Activated CD4-positive, alpha-beta T cell treated with anti-CD3 and anti-CD28 coated beads, Interleukin-2, Interleukin-4, amounts not matched to agents 100 ng/mL and 50 ng/mL, durations not matched to agents 16 hours and 8 hours (primary cell): Measurements from ENCODE around the gene GM2A.
A peak's percentile ranks its signal among the peaks of the same experiment; 100 is the strongest.
"Not testable (repeated sequence)": the region's sequence is repeated elsewhere in the genome, so short reads cannot be mapped to it uniquely, and the experiment has no call there.

Experiments
- DNase-seq: peaks from one replicate; pipeline ENCODE4 v3.0.0-alpha.2; 2020; ENCODE audit warnings: low spot score

The GM2A gene

DNA sequence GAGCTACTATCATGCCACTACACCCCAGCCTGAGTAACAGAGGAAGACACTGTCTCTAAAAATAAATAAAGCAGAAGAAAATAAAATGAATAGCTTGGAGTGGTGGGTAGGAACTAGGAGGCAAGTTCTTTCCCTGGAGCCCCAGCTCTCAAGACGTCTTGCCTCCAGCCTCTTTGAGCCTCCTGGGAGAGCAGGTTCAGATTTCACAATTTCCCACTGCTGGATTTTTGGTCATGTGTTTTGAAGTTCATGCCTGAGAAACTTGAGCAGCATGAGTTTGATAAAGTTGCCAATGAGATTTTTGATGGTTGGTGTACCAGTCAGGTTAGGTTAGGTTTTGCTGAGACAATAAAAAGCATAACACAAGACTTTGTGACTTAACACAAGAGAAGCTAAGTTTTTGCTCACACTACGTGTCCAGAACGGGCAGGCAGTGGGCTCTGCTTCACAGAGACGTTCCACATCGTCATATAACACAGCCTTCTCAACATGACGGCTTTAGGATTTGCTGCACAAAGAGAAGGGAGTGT lies 25.0 kb upstream of the GM2A start:
- no peak for DNase-seq

DNA sequence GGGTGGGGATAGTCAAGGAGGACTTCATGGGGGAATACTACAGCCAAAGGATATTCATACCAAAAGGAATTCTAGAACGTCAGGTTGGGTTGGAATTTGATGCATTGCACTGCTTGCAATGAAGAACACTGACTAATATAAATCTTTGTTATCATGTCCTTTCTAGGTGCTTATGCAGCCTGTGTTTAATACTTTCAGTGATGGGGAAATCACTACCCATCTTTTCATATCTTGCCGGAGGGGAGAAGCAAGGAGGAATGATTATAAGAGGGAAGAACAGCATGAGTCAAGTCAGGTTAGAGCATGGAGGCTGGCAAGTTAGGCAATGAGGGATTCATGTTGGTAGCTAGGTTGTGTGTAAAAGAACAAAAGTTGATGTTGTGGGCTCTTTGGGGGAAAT lies 24.0 kb upstream of the GM2A start:
- DNase-seq = no peak

DNA sequence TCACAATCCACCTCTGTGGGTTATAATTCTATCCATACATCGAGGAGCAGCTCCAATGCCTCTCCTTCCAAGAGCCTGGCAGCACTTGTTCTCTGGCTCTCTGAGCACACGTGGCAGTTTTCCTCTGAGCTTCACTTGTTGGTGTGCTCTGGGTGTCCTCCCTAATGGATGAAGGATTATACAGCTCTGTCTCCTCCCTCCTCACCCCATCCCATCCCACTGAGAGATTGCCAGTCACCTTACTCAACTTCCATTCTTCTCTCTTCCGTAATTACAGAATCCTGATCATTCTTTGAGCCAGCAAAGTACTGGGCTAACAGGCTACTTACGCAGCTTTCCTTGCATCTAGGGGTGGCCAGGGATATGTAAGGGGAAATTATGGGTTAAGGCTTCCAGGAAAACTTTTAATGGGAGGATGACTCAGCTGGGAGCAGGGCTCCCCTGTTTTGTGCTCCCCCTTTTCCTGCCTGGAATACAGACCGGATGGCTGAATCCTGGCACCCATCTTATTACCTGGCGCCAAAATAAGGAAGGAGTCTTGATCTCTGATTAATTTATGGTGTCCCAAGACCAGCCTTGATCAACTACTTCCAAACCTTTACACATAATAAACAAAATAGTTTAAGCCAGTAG lies 22.8 kb upstream of the GM2A start:
- DNase-seq = no peak

DNA sequence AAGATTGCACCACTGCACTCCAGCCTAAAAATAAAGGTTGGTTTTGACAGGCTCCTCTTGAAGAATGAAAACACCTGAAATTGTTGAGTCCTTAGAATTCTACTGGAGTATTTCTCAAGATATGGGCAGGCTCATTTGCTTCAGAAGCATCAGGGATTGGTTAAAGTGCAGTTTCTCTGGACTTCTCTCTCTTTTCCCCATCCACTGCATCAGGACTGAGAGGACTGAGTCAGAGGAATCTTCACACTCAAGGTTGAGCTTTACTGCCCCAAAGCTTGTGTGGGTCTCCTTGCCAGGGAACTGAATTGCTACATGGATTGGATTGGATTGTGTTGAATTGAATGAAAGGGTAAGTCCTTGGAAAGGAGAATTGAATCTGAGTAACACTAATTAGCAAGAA lies 21.6 kb upstream of the GM2A start:
- no peak for DNase-seq

DNA sequence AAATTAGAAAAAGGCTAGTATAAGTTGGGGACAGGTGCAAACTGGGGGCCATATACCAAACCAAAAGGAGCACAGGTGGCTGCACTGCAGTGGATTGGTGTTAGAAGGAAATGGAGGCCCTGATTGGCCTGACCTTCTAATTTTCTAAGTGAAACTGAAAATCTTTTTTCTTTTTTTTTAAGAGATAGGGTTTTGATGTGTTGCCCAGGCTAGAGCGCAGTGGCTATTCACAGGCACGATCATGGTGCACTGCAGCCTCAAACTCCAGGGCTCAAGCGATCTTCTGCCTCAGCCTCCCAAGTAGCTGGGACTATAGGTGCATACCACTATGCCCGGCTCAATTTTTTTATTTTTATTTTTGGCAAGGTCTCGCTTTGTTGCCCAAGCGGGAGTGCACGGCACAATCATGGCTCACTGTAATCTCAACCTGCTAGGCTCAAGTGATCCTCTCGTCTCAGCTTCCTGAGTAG lies 19.3 kb upstream of the GM2A start:
- DNase-seq = no peak

DNA sequence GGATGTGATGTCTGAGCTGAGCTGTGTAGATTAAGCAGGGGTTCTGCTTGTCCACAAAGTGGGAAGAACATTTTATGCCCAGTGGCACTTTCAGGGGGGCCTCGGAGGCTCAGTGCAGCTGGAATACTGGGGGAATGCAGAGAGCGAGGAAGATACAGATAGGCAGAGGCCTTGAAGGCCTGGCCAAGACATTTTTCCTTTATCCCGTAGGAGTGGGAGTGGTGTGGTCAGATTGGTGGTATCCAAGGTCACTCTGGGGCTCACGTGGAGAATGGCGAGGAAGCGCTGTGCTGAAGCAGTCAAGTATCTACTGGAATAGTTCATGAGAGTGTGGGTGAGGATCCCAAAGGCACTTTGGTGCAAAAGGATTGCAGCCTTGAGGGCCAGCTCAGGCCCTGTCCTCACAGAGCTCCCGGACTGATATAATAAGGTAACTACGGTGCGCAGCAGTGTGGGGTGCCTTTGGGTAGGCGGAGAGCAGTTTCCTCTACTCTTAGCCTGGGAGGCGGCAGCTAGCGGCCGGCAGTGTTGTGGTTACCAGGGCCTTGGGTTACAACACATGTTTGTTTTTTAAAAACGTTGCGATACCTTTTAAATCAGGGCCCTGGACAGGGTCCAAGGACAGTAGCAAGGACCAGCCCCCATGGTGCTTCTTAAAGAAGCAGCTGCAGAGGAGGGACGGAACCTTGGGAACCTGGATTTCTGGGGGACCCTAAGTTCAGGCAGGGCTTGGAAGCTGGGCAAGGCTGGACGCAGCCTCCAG lies 18.3 kb upstream of the GM2A start:
- DNase-seq = no peak

DNA sequence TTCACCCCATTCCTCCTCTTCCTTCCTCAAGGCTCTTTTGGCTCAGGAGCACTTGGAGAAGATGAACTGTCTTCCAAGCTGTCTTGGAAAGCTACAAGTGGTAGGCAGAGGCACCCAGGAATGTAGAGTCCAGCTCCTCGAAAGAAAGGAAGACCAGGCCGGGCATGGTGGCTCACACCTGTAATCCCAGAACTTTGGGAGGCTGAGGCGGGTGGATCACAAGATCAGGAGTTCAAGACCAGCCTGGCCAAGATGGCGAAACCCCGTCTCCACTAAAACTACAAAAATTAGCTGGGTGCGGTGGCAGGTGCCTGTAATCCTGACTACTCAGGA lies 17.8 kb upstream of the GM2A start:
- not testable (repeated sequence) for DNase-seq

DNA sequence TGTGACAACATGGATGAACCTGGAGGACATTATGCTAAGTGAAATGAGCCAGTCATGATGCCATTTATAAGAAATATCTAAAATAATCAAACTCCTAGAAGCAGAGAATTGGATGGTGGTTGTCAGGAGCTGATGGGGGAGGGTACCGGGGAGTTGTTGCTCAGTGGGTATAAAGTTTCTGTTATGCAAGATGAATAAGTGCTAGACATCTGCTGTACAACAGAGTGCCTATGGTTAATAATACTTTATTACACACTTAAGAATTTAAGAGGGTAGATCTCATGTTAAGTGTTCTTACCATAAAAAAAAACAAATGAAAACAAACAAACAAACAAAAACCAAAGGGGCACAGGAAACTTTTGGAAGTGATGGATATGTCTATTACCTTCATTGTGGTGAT lies 16.1 kb upstream of the GM2A start:
- DNase-seq = no peak

DNA sequence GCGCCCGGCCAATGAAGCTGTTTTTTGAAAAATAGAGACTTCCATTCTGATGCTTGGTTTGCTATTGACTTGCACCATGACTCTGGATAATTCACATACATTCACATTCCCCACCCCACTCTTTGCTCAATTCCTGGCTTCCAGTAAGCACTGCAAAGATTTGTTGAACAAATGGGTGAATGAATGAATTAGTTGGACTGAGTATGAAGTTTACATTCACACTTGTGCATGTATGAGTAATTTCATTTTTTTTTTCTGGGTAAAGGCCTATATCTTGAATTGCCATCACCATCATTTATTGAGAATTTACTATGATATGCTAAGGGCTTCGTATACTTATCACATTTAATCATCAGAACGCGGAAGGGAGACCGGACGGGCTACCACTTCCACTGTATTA lies 15.3 kb upstream of the GM2A start:
- no peak for DNase-seq

DNA sequence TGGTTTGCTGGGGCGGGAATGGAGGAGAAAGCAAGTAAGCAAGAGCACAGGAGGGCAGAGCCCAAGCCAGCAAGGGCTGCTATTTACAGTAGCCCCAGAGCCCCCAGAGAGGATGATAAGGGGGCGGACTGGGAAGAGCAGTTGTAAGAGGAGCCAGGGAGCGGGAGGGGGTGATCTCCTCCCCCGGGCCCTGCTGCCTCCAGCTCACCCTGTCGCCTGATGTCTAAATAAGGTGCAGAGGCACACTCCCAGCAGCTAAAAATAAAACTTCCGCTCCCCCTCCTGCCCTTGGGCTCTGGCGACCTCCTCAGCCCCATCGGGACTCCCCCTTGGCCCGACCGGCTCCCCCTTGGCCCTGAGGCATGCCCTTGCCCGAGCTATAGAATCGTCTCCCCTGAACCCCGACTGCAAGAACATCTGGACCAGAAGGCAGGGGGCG lies 14.7 kb upstream of the GM2A start:
- no peak for DNase-seq

DNA sequence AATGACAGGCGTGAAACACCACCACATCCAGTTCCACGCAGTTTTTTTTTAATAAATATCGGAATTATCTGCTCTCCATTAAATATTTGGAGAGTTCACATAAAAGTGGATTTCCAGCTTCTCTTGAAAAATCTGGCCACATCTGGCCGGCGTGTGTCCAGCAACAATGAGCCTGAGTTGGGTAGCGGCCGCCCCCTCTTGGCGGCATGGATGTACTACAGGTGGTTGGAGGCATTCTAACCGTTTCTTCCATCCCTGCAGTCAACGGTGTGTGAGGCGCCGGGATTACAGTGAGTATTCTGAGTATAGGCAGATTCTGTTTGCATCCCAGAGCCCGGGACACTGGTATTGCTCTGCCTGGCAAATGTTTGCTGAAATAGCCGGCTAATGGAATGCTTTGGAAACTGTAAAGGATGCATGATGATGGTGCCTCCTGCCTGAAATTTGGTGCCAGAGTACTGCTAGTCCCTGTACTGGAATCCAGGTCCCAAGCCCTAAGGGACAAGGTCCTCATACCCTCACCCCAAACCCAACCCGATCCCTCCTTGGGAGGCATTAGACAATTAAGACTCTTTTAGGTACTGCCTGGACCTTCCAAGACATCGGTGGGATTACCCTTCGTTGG lies 13.6 kb upstream of the GM2A start:
- DNase-seq = peak; percentile 68

DNA sequence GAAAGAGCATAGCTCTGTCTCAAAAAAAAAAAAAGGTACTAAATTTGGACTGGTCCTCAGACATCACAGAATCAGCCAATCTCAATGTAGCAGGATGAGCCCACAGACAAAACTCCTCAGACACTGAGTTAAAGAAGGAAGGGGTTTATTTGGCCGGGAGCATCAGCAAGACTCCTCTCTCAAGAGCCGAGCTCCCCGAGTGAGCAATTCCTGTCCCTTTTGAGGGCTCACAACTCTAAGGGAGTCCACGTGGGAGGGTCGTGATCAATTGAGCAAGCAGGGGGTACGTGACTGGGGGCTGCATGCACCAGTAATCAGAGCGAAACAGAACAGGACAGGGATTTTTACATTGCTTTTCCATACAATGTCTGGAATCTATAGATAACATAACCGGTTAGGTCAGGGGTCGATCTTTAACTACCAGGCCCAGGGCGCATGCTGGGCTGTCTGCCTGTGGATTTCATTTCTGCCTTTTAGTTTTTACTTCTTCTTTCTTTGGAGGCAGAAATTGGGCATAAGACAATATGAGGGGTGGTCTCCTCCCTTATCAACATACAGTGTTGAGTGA lies 12.6 kb upstream of the GM2A start:
- not testable (repeated sequence) for DNase-seq

DNA sequence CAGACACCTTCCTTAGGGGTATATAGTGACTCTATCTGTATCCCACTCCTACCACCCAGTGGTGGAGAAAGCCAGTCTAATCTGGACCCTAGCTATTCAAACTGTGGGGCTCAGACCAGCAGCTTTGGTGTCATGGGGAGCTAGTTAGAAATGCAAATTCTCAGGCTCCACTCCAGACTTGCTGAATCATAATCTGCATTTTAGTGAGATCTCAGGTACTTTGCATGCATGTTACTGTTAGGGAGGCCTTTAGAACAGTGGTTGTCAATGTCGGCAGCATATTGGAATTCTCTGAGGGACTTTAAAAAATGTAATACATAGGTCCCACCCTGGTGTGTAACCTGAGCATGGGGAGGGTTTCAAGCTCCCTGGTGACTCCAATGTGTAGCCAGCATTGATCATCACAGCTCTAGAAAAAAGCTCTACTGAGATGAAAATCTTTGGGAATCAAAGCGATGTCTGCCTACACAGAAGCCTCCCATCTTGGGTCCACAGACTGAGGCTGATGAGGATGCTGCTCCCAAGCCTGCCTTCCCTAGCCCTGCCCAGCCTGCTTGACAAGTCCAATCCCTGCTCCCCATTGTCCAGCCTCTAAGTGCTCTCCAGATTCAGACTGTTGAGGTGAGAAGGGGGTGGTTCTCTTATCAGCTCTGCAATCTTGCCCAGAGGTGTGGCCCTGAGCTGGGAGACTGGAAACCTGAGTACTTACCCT lies 11.9 kb upstream of the GM2A start:
- DNase-seq = no peak

DNA sequence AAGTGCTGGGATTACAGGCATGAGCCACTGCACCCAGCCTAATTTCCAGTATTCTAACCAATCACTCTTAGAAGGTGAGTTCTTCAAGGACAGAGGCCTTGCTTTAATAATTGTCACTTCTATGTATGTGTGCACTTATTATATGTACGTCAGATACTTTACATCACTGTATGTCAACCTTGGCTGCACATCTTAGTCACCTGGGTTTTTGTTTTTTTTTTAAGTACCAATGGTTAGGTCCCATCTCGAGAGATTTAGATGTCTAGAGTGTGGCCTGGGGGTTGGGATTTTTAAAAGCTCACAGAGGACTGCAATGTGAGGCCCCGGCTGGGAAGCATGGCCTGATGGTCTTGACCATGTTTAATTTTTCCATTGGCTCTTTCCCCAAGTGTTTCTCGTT lies 9.9 kb upstream of the GM2A start:
- DNase-seq = no peak

DNA sequence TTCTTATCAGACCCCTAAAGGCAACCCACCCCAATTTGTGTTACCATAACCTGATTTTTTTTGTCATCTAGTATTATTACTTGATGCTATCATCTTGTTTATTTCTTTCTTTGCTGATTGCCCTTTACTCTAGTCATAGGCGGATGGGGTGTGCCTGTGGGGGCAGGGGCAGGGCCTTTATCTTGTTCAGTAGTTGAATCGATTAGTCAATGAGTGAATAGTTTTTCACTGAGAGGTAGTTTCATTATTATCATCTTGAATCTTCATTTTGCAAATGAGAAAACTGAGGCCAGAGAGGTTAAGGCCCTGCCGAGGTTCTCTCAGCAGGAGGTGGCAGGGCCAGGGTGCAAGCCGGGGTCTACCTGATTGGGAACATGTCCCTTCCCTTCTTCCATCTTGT lies 9.4 kb upstream of the GM2A start:
- peak; percentile 69 for DNase-seq

DNA sequence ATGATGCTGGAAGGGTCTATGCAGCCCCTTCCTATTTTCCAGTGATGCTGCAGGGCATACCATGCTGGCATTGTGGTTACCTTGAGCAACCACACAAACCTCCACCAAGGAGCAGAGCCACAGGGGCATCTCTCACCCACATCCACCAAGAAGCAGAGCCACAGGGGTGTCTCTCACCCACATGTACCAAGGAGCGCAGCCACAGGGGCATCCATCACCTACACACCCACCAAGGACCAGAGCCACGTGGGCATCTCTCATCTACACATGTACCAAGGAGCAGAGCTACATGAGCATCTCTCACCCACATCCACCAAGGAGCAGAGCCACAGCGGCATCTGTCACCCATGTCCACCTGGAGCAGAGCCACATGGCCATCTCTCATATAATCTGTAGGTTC lies 8.8 kb upstream of the GM2A start:
- peak; percentile 33 for DNase-seq

DNA sequence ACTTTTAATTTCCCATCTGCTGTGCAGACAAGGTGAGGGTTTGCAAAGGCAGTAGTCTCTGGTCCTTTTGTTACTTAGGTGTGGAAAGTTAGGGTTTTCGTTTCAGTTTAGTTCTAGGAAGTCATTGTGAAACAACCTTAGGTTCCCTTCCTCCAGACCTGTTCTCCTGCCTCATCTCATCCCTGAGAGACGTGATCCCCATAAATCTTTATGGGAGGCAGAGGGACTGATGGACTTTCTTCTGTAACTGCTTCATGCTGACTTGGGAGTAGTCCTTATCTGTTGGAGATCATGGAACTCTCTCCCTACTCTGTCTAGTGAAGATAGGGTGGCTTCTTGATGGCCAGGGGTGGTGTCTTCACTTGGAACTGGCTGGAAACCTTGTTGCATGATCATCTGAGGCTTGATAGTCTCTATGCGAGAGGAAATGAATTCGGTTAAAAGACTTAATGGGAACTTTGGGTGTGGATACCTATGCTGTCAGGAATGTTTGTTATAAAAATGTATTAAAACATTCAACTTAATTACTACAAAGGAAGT lies 7.2 kb upstream of the GM2A start:
- DNase-seq = no peak

DNA sequence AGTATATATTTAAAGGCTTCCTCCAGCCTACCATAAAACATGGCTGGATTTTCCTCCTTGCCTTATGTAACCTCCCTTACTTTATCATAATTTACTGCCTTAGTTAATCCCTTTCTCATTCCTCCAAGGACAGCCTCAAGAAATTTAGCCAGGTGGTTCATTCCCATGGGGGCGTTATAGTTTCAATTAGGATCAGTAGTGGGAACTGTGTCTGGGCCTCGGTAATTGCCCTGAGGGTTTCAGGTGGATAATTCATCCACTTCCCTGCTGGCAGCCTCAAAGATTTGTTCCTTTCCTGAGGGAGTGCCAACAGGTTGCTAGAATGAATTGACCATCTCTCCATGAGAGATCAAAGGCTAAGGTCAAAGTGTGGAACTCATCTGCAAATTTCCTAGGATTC lies 4.3 kb upstream of the GM2A start:
- DNase-seq = no peak

DNA sequence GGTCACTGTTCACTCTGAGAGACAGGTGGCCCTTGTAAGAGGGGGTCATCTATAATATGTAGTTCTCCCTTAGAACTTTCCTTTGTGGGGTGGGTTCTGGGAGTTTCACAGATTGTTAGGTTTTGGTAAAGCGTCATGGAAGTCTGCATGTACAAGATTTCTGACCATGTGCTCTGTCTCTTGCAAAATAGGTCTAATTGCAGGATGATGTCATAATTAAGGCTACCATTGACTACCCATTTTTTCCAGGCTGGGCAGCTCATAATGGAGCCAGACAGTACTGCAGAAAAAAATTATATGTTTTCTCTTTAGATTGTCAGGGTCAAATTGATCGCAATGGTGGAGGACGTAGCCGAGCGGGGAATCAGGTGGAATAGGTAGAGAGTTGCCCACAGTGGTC lies 3.7 kb upstream of the GM2A start:
- DNase-seq = no peak

DNA sequence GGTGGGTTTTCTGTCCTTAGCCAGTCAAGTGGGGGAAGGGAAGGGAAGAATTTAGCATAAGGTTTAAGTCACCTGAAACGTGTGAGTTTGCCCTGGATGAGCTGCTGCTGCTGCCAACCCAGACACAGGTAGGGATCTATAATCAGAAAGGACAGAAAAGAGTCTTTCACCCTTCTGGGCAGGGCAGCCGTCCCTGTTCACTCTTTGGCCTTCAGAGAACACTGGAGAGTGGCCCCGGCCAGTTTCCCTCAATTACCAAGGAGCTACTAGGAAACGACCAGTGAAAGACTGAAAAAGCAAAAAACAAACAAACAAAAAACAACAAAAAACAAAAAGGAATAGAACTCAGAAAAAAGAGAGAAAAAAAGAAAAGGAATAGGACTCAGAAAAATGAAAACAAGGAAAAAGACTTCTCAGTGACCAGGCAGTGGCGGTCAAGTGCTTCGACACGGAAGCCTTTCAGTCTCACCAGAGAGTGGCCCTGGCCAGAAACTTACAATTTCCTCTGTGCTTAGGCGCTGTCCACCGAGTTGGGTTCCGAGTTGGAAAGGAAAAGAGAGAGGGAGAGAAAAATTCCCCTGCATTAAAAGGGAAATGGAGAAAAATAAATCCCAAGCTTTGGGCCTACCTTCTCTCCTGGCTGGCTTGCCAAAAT lies 2.5 kb upstream of the GM2A start:
- DNase-seq = no peak

DNA sequence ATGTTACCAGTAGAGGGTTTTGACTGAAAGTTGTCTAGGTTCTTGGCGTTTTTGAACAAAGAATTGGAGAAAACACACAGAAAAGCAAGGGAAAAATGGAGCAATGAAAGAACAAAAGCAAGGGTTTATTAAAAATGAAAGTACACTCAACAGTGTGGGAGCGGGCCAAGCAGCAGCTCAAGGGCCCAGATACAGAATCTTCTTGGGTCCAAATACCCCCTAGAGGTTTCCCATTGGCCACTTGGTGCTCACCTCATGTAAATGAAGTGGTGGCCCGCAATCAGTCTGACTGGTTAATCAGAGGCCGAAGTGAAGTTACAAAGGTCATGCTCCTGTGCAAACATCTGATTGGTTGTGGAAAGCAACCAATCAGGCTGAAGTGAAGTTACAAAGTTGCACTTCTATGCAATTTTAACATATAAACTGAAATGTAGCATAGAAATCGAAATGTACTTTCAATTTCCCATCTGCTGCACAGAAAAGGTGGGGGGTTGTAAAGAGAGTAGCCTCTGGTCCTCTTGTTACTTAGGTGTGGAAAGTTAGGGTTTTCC lies 1.9 kb upstream of the GM2A start:
- DNase-seq = peak; percentile 71
